Central memory CD8-positive, alpha-beta T cell (primary cell): Measurements from ENCODE around the gene LEF1.

Source experiments
- ATAC-seq: fragments of 150-1000 bp; cut with Tn5 transposase; replicated peaks from 2 replicates; pipeline ENCODE4 v1.10.0; 2022; ENCODE audit warnings: mild to moderate bottlenecking, moderate FRiP score, moderate number of reproducible peaks; ENCODE audit not compliant: poor library complexity, severe bottlenecking; ENCODE audit errors: extremely low read depth
- DNase-seq, 2 donors: peaks; one replicate each; pipeline ENCODE4 v3.0.0; 2021; ENCODE audit warnings: low spot score in 2 of 2
- H3K27ac Mint-ChIP-seq: one replicate; pipeline ENCODE4 v1.8.0; 2022; ENCODE audit warnings: low read depth, mild to moderate bottlenecking, moderate library complexity, mixed read lengths
- H3K27me3 Mint-ChIP-seq: one replicate; pipeline ENCODE4 v1.8.0; 2022; ENCODE audit warnings: mixed read lengths
- H3K36me3 Mint-ChIP-seq: one replicate; pipeline ENCODE4 v1.8.0; 2022; ENCODE audit warnings: mild to moderate bottlenecking, moderate library complexity, mixed read lengths; ENCODE audit not compliant: insufficient read depth
- H3K4me1 Mint-ChIP-seq: one replicate; pipeline ENCODE4 v1.8.0; 2022; ENCODE audit warnings: mixed read lengths
- H3K4me3 Mint-ChIP-seq: one replicate; pipeline ENCODE4 v1.8.0; 2022; ENCODE audit warnings: mild to moderate bottlenecking, moderate library complexity, mixed read lengths
- H3K9me3 Mint-ChIP-seq: one replicate; pipeline ENCODE4 v1.8.0; 2022; ENCODE audit warnings: mixed read lengths

Gene LEF1

DNA sequence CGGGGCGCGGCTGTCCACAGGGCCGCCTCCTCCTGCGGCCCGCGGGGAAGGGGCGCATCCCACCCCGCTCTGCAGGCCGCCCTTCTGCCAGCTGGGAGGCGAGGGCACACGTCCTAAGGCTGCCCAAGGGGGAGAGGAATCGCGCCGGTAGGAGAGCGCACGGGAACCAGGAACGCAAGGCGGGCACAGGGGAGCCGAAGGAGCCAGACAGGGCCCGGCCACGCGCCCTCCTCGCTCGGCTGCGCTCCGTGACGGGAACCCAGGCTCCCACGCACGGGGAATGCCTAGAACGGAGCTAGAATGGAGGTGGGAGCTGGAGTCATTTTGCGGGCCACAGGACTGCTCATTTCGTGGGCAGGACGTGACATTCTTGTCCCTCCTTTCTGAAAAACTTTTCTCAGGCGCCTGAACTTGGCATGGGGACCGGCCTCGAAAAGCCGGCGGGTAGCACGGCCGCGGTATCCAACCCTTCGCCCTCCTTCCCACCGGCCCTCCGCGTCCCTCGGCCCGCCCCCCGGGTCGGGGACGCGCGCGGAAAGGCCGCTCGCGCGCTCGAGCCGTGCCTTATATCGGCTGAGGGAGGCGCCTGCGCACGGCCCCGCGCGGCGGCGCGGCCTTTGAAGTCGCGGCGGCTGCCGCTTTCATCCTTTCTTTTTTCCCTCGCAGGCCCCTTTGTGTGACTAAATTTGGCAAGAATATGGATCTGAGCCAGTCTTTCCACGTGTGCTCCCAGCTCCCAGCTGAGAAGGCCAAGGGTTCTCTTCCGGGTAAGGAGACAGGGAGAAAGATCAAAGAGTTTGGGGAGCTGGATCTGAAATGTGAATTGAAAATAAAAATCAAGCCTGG lies 4.2 kb upstream of the LEF1 start:
- H3K4me1 Mint-ChIP-seq, result peaks cover 37% of the 10 kb centered on the region
- DNase-seq (no peak), ATAC-seq (peak; percentile 38)
- H3K9me3 Mint-ChIP-seq, result no peaks in the 10 kb centered on the region
- peaks cover 8% of the 10 kb centered on the region for H3K36me3 Mint-ChIP-seq
- H3K27me3 Mint-ChIP-seq, result peaks cover 73% of the 10 kb centered on the region
- H3K27ac Mint-ChIP-seq, result no peak overlapping the region
- H3K4me3 Mint-ChIP-seq, result peak overlapping the region; percentile 75

DNA sequence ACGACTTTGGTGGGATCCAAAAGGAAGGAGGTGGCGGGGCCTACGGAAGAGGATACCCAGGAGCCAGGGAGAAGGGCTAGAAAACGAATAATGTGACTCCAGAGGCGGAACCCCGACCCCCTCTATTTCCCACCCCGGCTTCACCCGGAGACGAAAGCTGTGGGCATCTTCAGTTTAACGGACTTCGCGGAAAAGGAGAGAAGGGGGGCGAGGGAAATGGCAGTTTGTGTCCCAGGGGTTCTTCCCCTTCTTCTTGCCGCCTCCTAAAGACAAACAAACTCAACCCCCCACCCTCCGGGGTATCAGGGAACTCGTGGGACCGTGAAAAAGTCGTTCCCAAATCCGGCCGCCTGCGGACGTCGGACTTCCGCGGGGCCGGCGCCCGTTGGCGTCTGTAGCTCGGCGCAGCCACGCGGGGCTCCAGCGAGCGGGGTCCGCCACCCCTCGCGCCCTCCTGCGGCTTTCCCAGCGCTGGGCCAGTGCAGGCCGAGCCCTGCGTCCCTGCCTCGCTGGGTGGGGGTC lies 3.6 kb upstream of the LEF1 start:
- Mint-ChIP-seq H3K36me3 (peaks cover 12% of the 10 kb centered on the region), H3K27ac (no peak overlapping the region), H3K4me1 (peaks cover 43% of the 10 kb centered on the region), H3K9me3 (no peaks in the 10 kb centered on the region), H3K4me3 (peak overlapping the region; percentile 75), H3K27me3 (peaks cover 73% of the 10 kb centered on the region)
- no peak for DNase-seq
- ATAC-seq, result peak; percentile 6

GRCh38 chr4:108171339-108172230 lies 2.9 kb upstream of the LEF1 start:
- Mint-ChIP-seq H3K27me3 (peaks cover 74% of the 10 kb centered on the region), H3K4me3 (peak overlapping the region; percentile 75), H3K4me1 (peaks cover 50% of the 10 kb centered on the region), H3K27ac (no peak overlapping the region), H3K36me3 (peaks cover 16% of the 10 kb centered on the region), H3K9me3 (no peaks in the 10 kb centered on the region)
- ATAC-seq (peak; percentile 37), DNase-seq (no peak)

GRCh38 chr4:108170631-108171338 lies 2.1 kb upstream of the LEF1 start:
- peak overlapping the region; percentile 75 for H3K4me3 Mint-ChIP-seq
- H3K36me3 Mint-ChIP-seq, result peaks cover 21% of the 10 kb centered on the region
- H3K9me3 Mint-ChIP-seq, result no peaks in the 10 kb centered on the region
- ATAC-seq (no peak), DNase-seq (no peak)
- H3K4me1 Mint-ChIP-seq, result peaks cover 53% of the 10 kb centered on the region
- H3K27me3 Mint-ChIP-seq, result peaks cover 82% of the 10 kb centered on the region
- H3K27ac Mint-ChIP-seq, result no peak overlapping the region

DNA sequence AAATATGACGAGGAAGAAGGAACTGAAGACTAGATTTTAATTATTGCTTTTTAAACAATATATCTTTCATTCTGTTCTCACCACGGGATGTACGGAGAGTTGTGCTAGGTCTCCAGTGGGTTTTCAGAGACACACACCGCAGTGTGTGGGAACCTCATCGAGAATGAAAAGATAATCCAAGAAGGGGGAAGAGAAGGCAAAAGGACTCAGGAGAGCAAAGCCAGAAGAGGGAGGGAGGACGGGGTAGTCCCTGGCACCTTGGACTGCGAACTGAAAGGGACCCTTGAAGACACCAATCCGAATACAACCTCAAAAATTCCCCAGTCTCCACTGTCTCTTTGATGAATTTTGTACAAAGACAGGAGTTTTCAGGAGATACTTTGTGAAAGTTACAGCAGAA lies 932 bp upstream of the LEF1 start:
- Mint-ChIP-seq H3K4me3 (peak overlapping the region; percentile 90), H3K27ac (no peak overlapping the region)

DNA sequence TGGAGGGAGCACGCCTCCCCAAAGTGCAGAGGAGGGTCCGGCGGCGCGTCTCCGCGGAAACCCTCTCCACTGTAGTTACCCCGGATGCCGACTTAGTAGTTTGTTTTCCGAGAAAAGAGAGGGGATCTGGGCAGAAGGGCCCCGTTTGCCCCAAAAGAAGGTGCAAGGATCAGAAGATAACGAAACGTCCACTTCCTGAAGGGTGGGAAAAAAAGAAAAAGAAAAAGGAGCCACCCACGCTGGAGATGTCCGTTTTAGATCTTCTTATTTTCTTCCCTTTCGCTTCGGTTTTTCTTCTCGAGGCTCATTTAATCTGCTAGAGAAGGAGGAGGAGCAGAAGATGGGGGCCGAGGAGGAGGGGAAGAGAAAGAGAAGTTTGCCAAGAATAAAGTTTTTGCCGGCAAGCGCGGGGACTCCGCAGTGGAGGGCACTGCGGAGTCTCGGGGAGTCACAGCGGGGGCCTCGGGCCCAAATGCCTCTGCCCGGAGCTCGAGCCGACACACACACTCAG lies 517 bp downstream of the LEF1 start:
- ATAC-seq, result peak; percentile 3
- peaks cover 21% of the 10 kb centered on the region for H3K36me3 Mint-ChIP-seq
- no peaks in the 10 kb centered on the region for H3K9me3 Mint-ChIP-seq
- H3K4me1 Mint-ChIP-seq, result peaks cover 48% of the 10 kb centered on the region
- H3K4me3 Mint-ChIP-seq, result peak overlapping the region; percentile 90
- peaks cover 75% of the 10 kb centered on the region for H3K27me3 Mint-ChIP-seq
- no peak for DNase-seq
- no peak overlapping the region for H3K27ac Mint-ChIP-seq

More for the DNA sequence above, 932 bp upstream of the LEF1 start:
- Mint-ChIP-seq H3K27me3 (peaks cover 87% of the 10 kb centered on the region), H3K9me3 (no peaks in the 10 kb centered on the region), H3K4me1 (peaks cover 53% of the 10 kb centered on the region), H3K36me3 (peaks cover 21% of the 10 kb centered on the region)
- DNase-seq (no peak), ATAC-seq (no peak)

- no peak for DNase-seq
- peak overlapping the region; percentile 90 for H3K4me3 Mint-ChIP-seq
- H3K36me3 Mint-ChIP-seq, result peaks cover 23% of the 10 kb centered on the region
- H3K4me1 Mint-ChIP-seq, result peaks cover 41% of the 10 kb centered on the region
- H3K27me3 Mint-ChIP-seq, result peaks cover 81% of the 10 kb centered on the region
- peak; percentile 20 for ATAC-seq
- peak overlapping the region; percentile 88 for H3K27ac Mint-ChIP-seq
- H3K9me3 Mint-ChIP-seq, result no peaks in the 10 kb centered on the region
These were observed 2.1 kb downstream of the LEF1 start for GRCh38 chr4:108166441-108167315.

DNA sequence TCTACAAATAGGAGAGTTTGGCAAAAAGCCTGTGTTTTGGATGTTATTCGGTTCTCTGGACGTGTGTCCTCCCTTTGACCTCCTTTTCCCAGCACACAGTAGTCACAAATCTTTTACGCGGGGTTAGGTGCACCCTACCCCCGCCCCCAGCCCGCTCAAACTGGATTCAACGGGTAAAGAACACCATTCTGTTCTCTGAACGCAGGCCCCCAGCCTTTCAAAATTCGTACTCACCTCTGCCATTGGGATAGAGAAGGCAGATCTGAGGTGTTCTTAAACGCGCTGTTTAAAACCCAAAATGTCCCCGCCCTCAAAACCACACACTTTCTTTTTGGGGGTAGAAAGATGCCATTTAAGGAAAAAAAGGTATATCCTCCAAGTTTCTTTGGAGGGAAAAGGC lies 2.7 kb downstream of the LEF1 start:
- peak; percentile 33 for ATAC-seq
- H3K4me1 Mint-ChIP-seq, result peaks cover 40% of the 10 kb centered on the region
- no peaks in the 10 kb centered on the region for H3K9me3 Mint-ChIP-seq
- H3K4me3 Mint-ChIP-seq, result peak overlapping the region; percentile 90
- no peak for DNase-seq
- no peak overlapping the region for H3K27ac Mint-ChIP-seq
- H3K27me3 Mint-ChIP-seq, result peaks cover 80% of the 10 kb centered on the region
- H3K36me3 Mint-ChIP-seq, result peaks cover 23% of the 10 kb centered on the region

DNA sequence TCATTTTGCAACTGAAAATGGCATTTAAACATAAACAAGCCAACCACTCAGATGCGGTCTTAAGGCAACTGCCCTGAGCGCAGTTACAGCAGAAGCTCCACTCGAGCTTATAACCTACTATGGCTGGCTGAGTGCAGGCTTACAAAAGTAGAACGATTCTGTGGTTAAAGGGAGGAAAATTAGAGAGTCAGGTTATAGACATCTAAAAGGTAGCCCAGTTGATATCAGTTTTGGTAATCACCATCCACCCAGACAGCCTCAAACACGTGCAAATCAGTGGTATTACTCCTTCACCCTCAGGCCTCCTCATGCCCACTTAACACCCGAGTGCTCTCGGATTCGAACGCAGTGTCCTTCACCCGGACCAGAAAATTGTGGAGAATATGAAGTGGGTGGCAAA lies 3.1 kb downstream of the LEF1 start:
- no peak overlapping the region for H3K27ac Mint-ChIP-seq
- peak overlapping the region; percentile 90 for H3K4me3 Mint-ChIP-seq
- H3K4me1 Mint-ChIP-seq, result peaks cover 43% of the 10 kb centered on the region
- no peaks in the 10 kb centered on the region for H3K9me3 Mint-ChIP-seq
- no peak for ATAC-seq
- H3K36me3 Mint-ChIP-seq, result peaks cover 23% of the 10 kb centered on the region
- peaks cover 80% of the 10 kb centered on the region for H3K27me3 Mint-ChIP-seq
- DNase-seq, result no peak

DNA sequence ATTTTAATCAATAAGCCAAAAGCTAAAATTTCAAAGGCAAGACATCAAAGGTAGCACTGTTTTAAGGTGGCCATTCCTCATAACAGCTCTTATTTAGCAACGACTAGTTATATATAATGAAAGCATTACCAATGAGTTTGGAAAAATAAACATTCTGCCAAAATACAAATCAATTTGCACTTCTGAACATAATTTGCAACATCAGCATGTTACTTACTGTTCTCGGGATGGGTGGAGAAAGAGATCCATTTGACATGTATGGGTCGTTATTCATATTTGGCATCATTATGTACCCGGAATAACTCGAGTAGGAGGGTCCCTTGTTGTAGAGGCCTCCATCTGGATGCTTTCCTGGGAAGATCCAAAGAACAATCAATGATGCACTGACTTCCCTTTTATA lies 5.4 kb downstream of the LEF1 start:
- no peak for ATAC-seq
- Mint-ChIP-seq H3K27me3 (peaks cover 63% of the 10 kb centered on the region), H3K36me3 (peaks cover 25% of the 10 kb centered on the region), H3K4me1 (peaks cover 35% of the 10 kb centered on the region), H3K27ac (no peak overlapping the region), H3K9me3 (no peaks in the 10 kb centered on the region), H3K4me3 (peak overlapping the region; percentile 64)
- DNase-seq, result no peak

DNA sequence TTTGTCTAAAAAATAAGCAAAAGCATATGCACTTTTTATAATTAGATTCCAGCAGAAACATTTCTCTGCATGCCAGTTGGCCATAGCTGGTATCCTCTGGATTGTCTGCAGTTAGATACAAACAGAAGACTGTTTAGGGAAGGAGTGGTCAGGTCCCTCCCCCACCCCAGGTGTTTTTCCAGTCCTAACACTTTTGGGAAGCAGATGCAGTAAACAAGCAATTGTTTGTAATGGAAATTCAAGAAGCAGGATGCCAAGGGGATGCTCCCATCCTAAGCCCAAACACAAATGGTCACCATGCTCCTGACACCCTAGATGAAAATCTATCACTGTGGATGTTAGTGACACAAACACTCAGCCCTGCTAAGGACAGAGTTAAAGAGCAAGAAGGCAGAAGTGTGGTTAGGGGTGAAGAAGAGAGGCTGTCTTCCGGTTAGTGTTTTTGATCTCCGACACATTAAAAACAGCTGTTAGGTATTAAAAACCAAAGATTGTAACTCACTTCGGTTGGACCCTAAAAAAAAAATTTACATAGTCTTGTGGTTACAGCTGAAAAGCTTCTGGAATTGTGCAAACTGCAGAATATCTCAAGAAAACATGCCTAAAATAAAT lies 7.9 kb downstream of the LEF1 start:
- Mint-ChIP-seq H3K4me3 (peak overlapping the region; percentile 56), H3K27ac (no peak overlapping the region)
- DNase-seq, result no peak

More for the DNA sequence above, 7.9 kb downstream of the LEF1 start:
- Mint-ChIP-seq H3K4me1 (peaks cover 14% of the 10 kb centered on the region), H3K9me3 (no peaks in the 10 kb centered on the region), H3K27me3 (peaks cover 44% of the 10 kb centered on the region), H3K36me3 (peaks cover 13% of the 10 kb centered on the region)
- peak; percentile 54 for ATAC-seq
